Esophagus squamous epithelium (tissue), 4 donors: ENCODE measurements around the gene KCNN3.

ENCODE experiments used
- POLR2A ChIP-seq, 4 donors: fragments of 450-650 bp; IDR thresholded peaks; one replicate each; pipeline ENCODE4 v1.6.1; 2017; ENCODE audit warnings: antibody characterized with exemption in 4 of 4, mild to moderate bottlenecking in 4 of 4, moderate library complexity in 3 of 4
- TF ChIP-seq, protein P1 (sequence below), 6 experiments: fragments of 450-650 bp in 4 of 6; fragments of 200-600 bp in 2 of 6; sonication (generic) in 2 of 6; IDR thresholded peaks; one replicate each; pipeline ENCODE4 v1.5.1; 2016 to 2019; ENCODE audit warnings: antibody characterized with exemption in 6 of 6, mild to moderate bottlenecking in 4 of 6, moderate library complexity in 4 of 6

DNA sequence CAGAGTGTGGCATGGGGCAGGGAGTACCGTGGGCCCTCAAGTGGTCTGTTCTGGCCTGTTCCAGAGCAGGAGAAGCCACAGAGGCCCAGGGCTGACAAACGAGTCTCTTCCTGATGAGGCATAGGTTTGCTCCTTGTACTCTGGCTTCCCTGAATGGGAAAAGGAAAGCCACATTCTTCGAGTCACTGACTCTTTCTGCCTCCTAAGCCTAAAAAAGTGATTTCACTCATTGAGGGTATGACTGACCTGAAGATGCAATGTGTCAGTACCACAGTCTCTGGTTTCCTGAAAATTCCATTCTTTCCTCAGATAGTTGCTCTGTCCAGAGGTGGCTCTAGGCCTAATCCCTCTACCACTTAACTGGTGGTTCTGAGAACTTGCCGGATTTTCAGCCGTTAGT lies 92.3 kb downstream of the KCNN3 start:
- TF ChIP-seq, protein P1, sequence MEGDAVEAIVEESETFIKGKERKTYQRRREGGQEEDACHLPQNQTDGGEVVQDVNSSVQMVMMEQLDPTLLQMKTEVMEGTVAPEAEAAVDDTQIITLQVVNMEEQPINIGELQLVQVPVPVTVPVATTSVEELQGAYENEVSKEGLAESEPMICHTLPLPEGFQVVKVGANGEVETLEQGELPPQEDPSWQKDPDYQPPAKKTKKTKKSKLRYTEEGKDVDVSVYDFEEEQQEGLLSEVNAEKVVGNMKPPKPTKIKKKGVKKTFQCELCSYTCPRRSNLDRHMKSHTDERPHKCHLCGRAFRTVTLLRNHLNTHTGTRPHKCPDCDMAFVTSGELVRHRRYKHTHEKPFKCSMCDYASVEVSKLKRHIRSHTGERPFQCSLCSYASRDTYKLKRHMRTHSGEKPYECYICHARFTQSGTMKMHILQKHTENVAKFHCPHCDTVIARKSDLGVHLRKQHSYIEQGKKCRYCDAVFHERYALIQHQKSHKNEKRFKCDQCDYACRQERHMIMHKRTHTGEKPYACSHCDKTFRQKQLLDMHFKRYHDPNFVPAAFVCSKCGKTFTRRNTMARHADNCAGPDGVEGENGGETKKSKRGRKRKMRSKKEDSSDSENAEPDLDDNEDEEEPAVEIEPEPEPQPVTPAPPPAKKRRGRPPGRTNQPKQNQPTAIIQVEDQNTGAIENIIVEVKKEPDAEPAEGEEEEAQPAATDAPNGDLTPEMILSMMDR (IDR thresholded peaks at IDR 0.05): no peak
- TF ChIP-seq POLR2A (IDR thresholded peaks at IDR 0.05): no peak
